Measurements from ENCODE around the gene ADCY5. TPM values are rescaled to one million over a fixed set of nuclear protein-coding genes. Genes with fewer than 3 reads are reported as not detected.

ADCY5 gene
- total RNA-seq, 2 donors from 2014 or later: 3.9 to 5.2 TPM

- no peak overlapping the region for H3K27ac ChIP-seq (ENCODE audit: low read depth, low read length)
- no peak for DNase-seq
- no peak overlapping the region for H3K4me3 Mint-ChIP-seq
- H3K9me3 ChIP-seq (ENCODE audit: control insufficient read depth, low read length): no peaks in the 10 kb centered on the region
- no peaks in the 10 kb centered on the region for H3K36me3 Mint-ChIP-seq (ENCODE audit: low read depth)
- H3K27ac Mint-ChIP-seq: no peak overlapping the region
- no peak overlapping the region for H3K4me3 ChIP-seq (ENCODE audit: low read length)
- no peak for TF ChIP-seq CTCF (conservative IDR thresholded peaks at IDR 0.05)
- peaks cover 12% of the 10 kb centered on the region for H3K27me3 ChIP-seq (ENCODE audit: control insufficient read depth, insufficient read depth, low read length, poor library complexity, severe bottlenecking)
- H3K27me3 Mint-ChIP-seq (ENCODE audit: insufficient read depth): peaks cover 18% of the 10 kb centered on the region
- H3K9me3 Mint-ChIP-seq: no peaks in the 10 kb centered on the region
- 83 to 90% methylated on average over 1 to 9 of the region's 9 CpGs for WGBS, 2 experiments (ENCODE audit: insufficient coverage in 1 of 2, insufficient read length in 1 of 2)
- no peaks in the 10 kb centered on the region for H3K4me1 ChIP-seq (ENCODE audit: control insufficient read depth, insufficient read depth, low read length)
- no peak overlapping the region for H3K9ac ChIP-seq (ENCODE audit: extremely low read depth, low read length, poor library complexity, severe bottlenecking)
- no peaks in the 10 kb centered on the region for H3K36me3 ChIP-seq (ENCODE audit: control insufficient read depth, insufficient read depth, low read length)
- H3K4me1 Mint-ChIP-seq: peaks cover 11% of the 10 kb centered on the region
Measured at GRCh38 chr3:123439806-123440580, 8.9 kb downstream of the ADCY5 start.

DNA sequence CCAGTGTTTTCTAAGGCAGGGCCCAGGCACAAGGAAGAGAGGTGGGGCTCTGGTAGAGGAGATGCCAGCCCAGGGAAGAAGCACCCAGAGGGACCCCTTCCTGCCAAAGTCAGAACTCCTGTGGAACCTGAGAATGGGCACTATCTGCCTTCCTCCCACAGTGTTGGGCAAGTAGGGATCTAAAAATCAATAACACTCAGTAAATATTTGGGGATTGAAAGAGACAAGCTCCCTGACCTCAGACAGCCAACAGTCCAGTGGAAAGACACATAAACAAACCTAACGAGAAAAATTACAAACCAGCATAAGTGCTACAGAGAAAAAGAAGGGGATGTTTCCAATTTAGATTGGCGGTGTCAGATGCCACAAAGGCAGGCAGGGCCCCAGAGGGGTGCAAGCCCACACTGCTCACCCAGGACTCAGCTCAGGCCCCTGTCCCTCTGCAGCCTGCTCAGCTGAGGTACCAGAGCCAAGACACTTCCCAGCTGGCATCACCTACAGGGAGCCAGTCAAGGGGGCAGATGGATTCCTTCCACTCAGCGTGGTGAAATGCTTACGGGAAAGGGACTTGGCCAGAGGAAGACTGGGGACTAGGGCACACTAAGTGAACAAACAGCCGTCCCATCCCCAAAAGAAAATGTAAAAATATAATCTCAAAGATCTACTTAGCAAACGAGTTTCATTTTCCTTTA, 15.9 kb downstream of the ADCY5 start:
- Mint-ChIP-seq H3K27ac (no peak overlapping the region), H3K36me3 (ENCODE audit: low read depth) (no peaks in the 10 kb centered on the region)
- no peak overlapping the region for H3K4me3 ChIP-seq (ENCODE audit: low read length)

More for the DNA sequence above, 15.9 kb downstream of the ADCY5 start:
- Histone ChIP-seq H3K9me3 (ENCODE audit: control insufficient read depth, low read length) (no peaks in the 10 kb centered on the region), H3K27me3 (ENCODE audit: control insufficient read depth, insufficient read depth, low read length, poor library complexity, severe bottlenecking) (no peaks in the 10 kb centered on the region), H3K4me1 (ENCODE audit: control insufficient read depth, insufficient read depth, low read length) (no peaks in the 10 kb centered on the region), H3K27ac (ENCODE audit: low read depth, low read length) (no peak overlapping the region), H3K36me3 (ENCODE audit: control insufficient read depth, insufficient read depth, low read length) (no peaks in the 10 kb centered on the region), H3K9ac (ENCODE audit: extremely low read depth, low read length, poor library complexity, severe bottlenecking) (no peak overlapping the region)
- 91 to 96% methylated on average over 5 to 6 of the region's 6 CpGs for WGBS, 2 experiments (ENCODE audit: insufficient coverage in 1 of 2, insufficient read length in 1 of 2)
- no peak for TF ChIP-seq CTCF (conservative IDR thresholded peaks at IDR 0.05)
- peaks cover 2% of the 10 kb centered on the region for H3K4me1 Mint-ChIP-seq
- H3K9me3 Mint-ChIP-seq: no peaks in the 10 kb centered on the region
- H3K4me3 Mint-ChIP-seq: no peak overlapping the region
- H3K27me3 Mint-ChIP-seq (ENCODE audit: insufficient read depth): peaks cover 7% of the 10 kb centered on the region
- no peak for DNase-seq
